ENCODE measurements around the gene IFIT1.
"Not testable (repeated sequence)": the region's sequence is repeated elsewhere in the genome, so short reads cannot be mapped to it uniquely, and the experiment has no call there.

IFIT1 gene

DNA sequence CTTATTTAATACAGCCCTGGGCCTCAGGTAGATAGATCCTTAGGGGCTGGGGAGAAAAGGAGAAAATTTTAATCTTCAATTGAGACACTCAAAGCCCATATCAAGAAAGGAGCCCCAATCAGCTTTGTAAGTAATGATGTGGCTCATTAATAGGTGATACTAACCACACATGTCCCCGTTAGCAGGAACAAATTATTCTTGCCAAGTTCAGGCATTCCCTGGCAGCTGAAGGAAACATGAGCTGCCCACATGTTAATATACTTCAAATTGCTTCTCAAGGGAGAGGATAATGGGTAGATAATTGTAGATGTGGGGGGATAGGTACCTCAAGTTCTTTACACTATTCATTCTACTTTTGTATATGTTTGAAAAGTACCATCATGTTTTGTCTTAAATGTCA lies 36.5 kb downstream of the IFIT1 start:
- DNase-seq (ENCODE audit: low spot score) = no peak
- TF ChIP-seq CTCF (IDR thresholded peaks at IDR 0.05; ENCODE audit: extremely low read depth, missing control alignments) = no peak

DNA sequence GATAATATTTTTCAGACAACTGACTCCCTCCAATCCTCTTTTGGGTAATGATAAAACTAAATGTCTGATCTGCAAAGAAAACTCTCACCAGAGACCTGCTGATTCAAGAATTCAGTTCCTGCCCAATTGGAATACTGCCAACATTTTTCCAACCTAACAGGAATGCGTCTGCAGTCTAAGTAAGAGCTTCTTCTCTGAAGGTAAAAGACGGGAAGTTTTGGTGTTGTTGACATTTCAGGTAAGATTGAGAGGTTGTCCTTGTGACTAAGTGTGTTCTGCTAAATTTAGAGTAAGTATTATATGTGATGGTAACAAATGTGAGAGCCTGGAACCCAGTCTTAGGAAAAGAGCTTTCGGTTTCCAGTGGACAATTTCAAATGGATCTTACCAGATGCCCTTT lies 39.6 kb downstream of the IFIT1 start:
- DNase-seq (ENCODE audit: low spot score) = no peak
- TF ChIP-seq CTCF (IDR thresholded peaks at IDR 0.05; ENCODE audit: extremely low read depth, missing control alignments) = no peak

DNA sequence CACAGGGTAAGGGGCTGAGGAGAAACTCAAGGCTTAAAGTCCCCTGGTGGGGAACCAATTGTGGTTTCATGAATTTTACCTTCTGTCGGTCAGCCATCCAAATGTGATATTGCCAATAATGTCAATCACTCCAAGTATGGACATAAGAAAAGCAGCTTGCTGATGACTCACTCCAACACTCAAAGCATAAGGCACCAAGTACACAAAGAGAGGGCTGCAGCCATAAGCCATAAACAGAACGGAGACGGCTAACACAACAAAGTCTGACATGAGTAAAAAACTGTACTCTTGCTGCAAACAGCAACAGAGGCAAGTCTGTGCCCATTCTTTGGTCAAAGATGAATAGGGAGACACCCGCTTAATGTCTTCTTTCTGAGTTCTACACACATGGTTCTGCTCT lies 46.1 kb downstream of the IFIT1 start:
- no peak for DNase-seq (ENCODE audit: low spot score)
- TF ChIP-seq CTCF (IDR thresholded peaks at IDR 0.05; ENCODE audit: extremely low read depth, missing control alignments) = no peak

- DNase-seq (ENCODE audit: low spot score) = no peak
- no peak for TF ChIP-seq CTCF (IDR thresholded peaks at IDR 0.05; ENCODE audit: extremely low read depth, missing control alignments)
Observed at GRCh38 chr10:89440226-89441009, 48.0 kb downstream of the IFIT1 start.

DNA sequence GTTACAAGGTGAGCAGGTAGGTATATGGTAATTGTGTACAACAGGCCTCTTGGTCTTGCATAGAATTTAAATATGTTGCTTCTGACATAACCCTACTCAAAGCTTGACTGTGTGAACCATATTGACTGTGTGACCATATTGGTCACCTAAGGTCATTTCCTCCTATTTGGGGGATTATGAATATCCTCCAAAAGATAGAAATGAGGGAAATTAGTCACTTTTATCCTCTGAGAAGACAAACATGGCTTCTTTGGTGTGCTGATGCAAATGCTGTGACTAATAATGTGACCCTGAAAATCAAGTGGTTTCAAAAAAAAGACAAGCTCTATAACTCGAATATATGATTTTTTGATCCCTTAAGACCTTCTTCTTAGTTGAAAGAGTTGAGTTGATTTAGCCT lies 49.9 kb downstream of the IFIT1 start:
- DNase-seq (ENCODE audit: low spot score) = no peak
- no peak for TF ChIP-seq CTCF (IDR thresholded peaks at IDR 0.05; ENCODE audit: extremely low read depth, missing control alignments)

- DNase-seq (ENCODE audit: low spot score) = not testable (repeated sequence)
Observed at GRCh38 chr10:89444819-89445218, 52.4 kb downstream of the IFIT1 start.

GRCh38 chr10:89450901-89451300 lies 58.5 kb downstream of the IFIT1 start:
- DNase-seq (ENCODE audit: low spot score) = no peak
- TF ChIP-seq CTCF (IDR thresholded peaks at IDR 0.05; ENCODE audit: extremely low read depth, missing control alignments) = no peak

- TF ChIP-seq CTCF (IDR thresholded peaks at IDR 0.05; ENCODE audit: extremely low read depth, missing control alignments) = no peak
- no peak for DNase-seq (ENCODE audit: low spot score)
Observed at GRCh38 chr10:89452193-89452592, 59.8 kb downstream of the IFIT1 start.
